ENCODE data around the gene DNM3. TPM values are rescaled to one million over a fixed set of nuclear protein-coding genes. Genes with fewer than 3 reads are reported as not detected.

Gene DNM3
- total and polyA plus RNA-seq, 2 of the 8 experiments (the other 6 are each of a cell fraction or from before 2014, with no cell fraction given), result 2.0 to 8.5 TPM

- H3K79me2 ChIP-seq (ENCODE audit: control insufficient read depth in 1 of 2, insufficient read depth in 2 of 2, low read length in 2 of 2), result no peaks in the 10 kb centered on the region
- DNase-seq (ENCODE audit: low read depth in 1 of 2, low spot score in 2 of 2) (no peak), FAIRE-seq (no peak)
- POLR2A ChIA-PET (ENCODE audit: partially characterized antibody), result no interaction called here
- H3K23me2 ChIP-seq (ENCODE audit: low read depth, low read length), result no peaks in the 10 kb centered on the region
- no peak overlapping the region for H3K56ac ChIP-seq (replicated peaks; ENCODE audit: insufficient read length, low read depth, low read length)
- no peak overlapping the region for H3K14ac ChIP-seq (ENCODE audit: insufficient read length)
- H2AFZ ChIP-seq (ENCODE audit: low read length), result no peak overlapping the region
- no peak overlapping the region for H4K8ac ChIP-seq (ENCODE audit: extremely low read depth, insufficient read depth, low read length)
- no peak overlapping the region for H2BK120ac ChIP-seq (replicated peaks; ENCODE audit: low read depth, low read length)
- no peaks in the 10 kb centered on the region for H3K79me1 ChIP-seq (ENCODE audit: low read depth, low read length)
- H2AK5ac ChIP-seq (ENCODE audit: low read depth, low read length), result no peak overlapping the region
- CTCF ChIA-PET (ENCODE audit: partially characterized antibody), result interaction anchor here (12.2 kb wide), 1 partner anchor 172 kb away, joined by 91 read pairs; no protein-coding TSS in a partner anchor
- H3K27ac ChIP-seq (ENCODE audit: low read depth, low read length), result no peak overlapping the region
- no peaks in the 10 kb centered on the region for H3K27me3 ChIP-seq (replicated peaks in 1 of 4; ENCODE audit: control insufficient read depth in 3 of 4, extremely low read depth in 1 of 4, insufficient read depth in 3 of 4, low read length in 3 of 4)
- H3K4me2 ChIP-seq (ENCODE audit: insufficient read depth in 1 of 2, low read depth in 2 of 2, low read length in 2 of 2), result no peak overlapping the region
- no peak overlapping the region for H4K91ac ChIP-seq (replicated peaks; ENCODE audit: insufficient read length, low read length)
- H2BK12ac ChIP-seq (ENCODE audit: low read depth, low read length), result no peak overlapping the region
- no peak overlapping the region for H3K9ac ChIP-seq (replicated peaks in 1 of 4; ENCODE audit: extremely low read depth in 1 of 4, low read depth in 3 of 4, low read length in 3 of 4)
- no peak overlapping the region for H2BK15ac ChIP-seq (ENCODE audit: low read length)
- H2BK20ac ChIP-seq (ENCODE audit: low read length), result no peak overlapping the region
- no peaks in the 10 kb centered on the region for H4K20me1 ChIP-seq (replicated peaks in 1 of 2; ENCODE audit: control insufficient read depth in 1 of 2, insufficient read depth in 2 of 2, low read length in 2 of 2)
- no peak overlapping the region for H3K18ac ChIP-seq (ENCODE audit: extremely low read depth, low read length)
- no peaks in the 10 kb centered on the region; a peak in 1 of 4 replicates for H3K9me3 ChIP-seq (ENCODE audit: insufficient read depth in 2 of 2, low read depth in 1 of 2, low read length in 1 of 2)
- H3K4me3 ChIP-seq (ENCODE audit: extremely low read depth in 1 of 4, insufficient read depth in 2 of 4, low read depth in 3 of 4, low read length in 4 of 4), result no peak overlapping the region
- peaks cover 0 to 4% (median 0%) of the 10 kb centered on the region in 4 experiments; a peak in 2 of 7 replicates for H3K4me1 ChIP-seq (replicated peaks in 1 of 4; ENCODE audit: control insufficient read depth in 3 of 4, insufficient read depth in 4 of 4, low read length in 3 of 4)
- H4K5ac ChIP-seq (ENCODE audit: insufficient read length, low read depth, low read length), result no peak overlapping the region
- no peaks in the 10 kb centered on the region; a peak in 1 of 8 replicates for H3K36me3 ChIP-seq (ENCODE audit: control insufficient read depth in 2 of 4, insufficient read depth in 4 of 4, low read length in 3 of 4)
- H3K23ac ChIP-seq (ENCODE audit: insufficient read length), result no peak overlapping the region
- no peak overlapping the region for H2BK5ac ChIP-seq (ENCODE audit: low read depth, low read length)
- no peak overlapping the region for H3K4ac ChIP-seq (replicated peaks; ENCODE audit: insufficient read length, low read depth, low read length)
- TF ChIP-seq POLR2A (IDR thresholded peaks at IDR 0.05; ENCODE audit: control extremely low read depth in 1 of 2, low read depth in 2 of 2, low read length in 2 of 2) (no peak), FOSL1 (IDR thresholded peaks at IDR 0.05; ENCODE audit: insufficient read depth, low read depth, low read length) (no peak), PHF8 (conservative IDR thresholded peaks at IDR 0.05; ENCODE audit: low read depth, low read length) (no peak), TCF12 (IDR thresholded peaks at IDR 0.05; ENCODE audit: low read depth, low read length) (no peak), TAF7 (optimal IDR thresholded peaks at IDR 0.05; ENCODE audit: borderline replicate concordance, low read depth, low read length) (no peak), SIX5 (IDR thresholded peaks at IDR 0.05; ENCODE audit: low read depth, low read length) (no peak), KDM4A (IDR thresholded peaks at IDR 0.05; ENCODE audit: low read depth, low read length, severe bottlenecking) (no peak), YY1 (IDR thresholded peaks at IDR 0.05; ENCODE audit: low read depth, low read length) (no peak), JUN (IDR thresholded peaks at IDR 0.05; ENCODE audit: low read depth, low read length) (no peak), SRF (IDR thresholded peaks at IDR 0.05; ENCODE audit: low read depth, low read length) (no peak), RXRA (IDR thresholded peaks at IDR 0.05; ENCODE audit: insufficient read depth, low read depth, low read length) (no peak), E2F6 (IDR thresholded peaks at IDR 0.05) (no peak), POLR2AphosphoS5 (IDR thresholded peaks at IDR 0.05; ENCODE audit: low read depth, low read length) (no peak), CTBP2 (IDR thresholded peaks at IDR 0.05; ENCODE audit: borderline replicate concordance, insufficient read depth, insufficient read length, low read length) (no peak), CREB1 (IDR thresholded peaks at IDR 0.05) (no peak), RNF2 (IDR thresholded peaks at IDR 0.05; ENCODE audit: borderline replicate concordance, low read depth, low read length, missing control alignments, poor library complexity, severe bottlenecking) (no peak)
Observed at GRCh38 chr1:171973421-171973820, 132.1 kb downstream of the DNM3 start.

Measured in H1 (cell line).